ENCODE data around the gene ANO4.

ANO4 gene

GRCh38 chr12:100794441-100795173 is at the start of gene ANO4:
TSS of gene ANO4 (plus strand) at chr12:100794776. CDS start at chr12:100901786, 107,010 bp downstream.
- DNase-seq (ENCODE audit: low read depth), result peak; percentile 42

GRCh38 chr12:100745378-100746071 is 49.1 kb upstream of the ANO4 start:
- DNase-seq (ENCODE audit: low read depth), result no peak

GRCh38 chr12:100752841-100753240 is 41.7 kb upstream of the ANO4 start:
- no peak for DNase-seq (ENCODE audit: low read depth)

- DNase-seq (ENCODE audit: low read depth), result peak; percentile 12
These were observed 40.7 kb upstream of the ANO4 start for GRCh38 chr12:100753837-100754236.

- peak; percentile 12 for DNase-seq (ENCODE audit: low read depth)
These were observed 39.4 kb upstream of the ANO4 start for GRCh38 chr12:100755186-100755585.

- no peak for DNase-seq (ENCODE audit: low read depth)
These were observed 36.5 kb upstream of the ANO4 start for GRCh38 chr12:100758083-100758482.

- DNase-seq (ENCODE audit: low read depth), result no peak
These were observed 27.2 kb upstream of the ANO4 start for GRCh38 chr12:100767371-100767770.

GRCh38 chr12:100767950-100768349 is 26.6 kb upstream of the ANO4 start:
- DNase-seq (ENCODE audit: low read depth), result no peak

- DNase-seq (ENCODE audit: low read depth), result no peak
These were observed 15.5 kb upstream of the ANO4 start for GRCh38 chr12:100778967-100779590.

- peak; percentile 62 for DNase-seq (ENCODE audit: low read depth)
These were observed 5.4 kb upstream of the ANO4 start for GRCh38 chr12:100789146-100789545.

GRCh38 chr12:100789975-100790374 is 4.6 kb upstream of the ANO4 start:
- no peak for DNase-seq (ENCODE audit: low read depth)

GRCh38 chr12:100790552-100790951 is 4.0 kb upstream of the ANO4 start:
- no peak for DNase-seq (ENCODE audit: low read depth)

GRCh38 chr12:100793182-100793581 is 1.4 kb upstream of the ANO4 start:
- peak; percentile 65 for DNase-seq (ENCODE audit: low read depth)

- DNase-seq (ENCODE audit: low read depth), result no peak
These were observed 711 bp downstream of the ANO4 start for GRCh38 chr12:100795174-100795799.

- DNase-seq (ENCODE audit: low read depth), result no peak
These were observed 1.2 kb downstream of the ANO4 start for GRCh38 chr12:100795800-100796179.

GRCh38 chr12:100796621-100797020 is 2.0 kb downstream of the ANO4 start:
- DNase-seq (ENCODE audit: low read depth), result no peak

GRCh38 chr12:100797246-100797645 is 2.7 kb downstream of the ANO4 start:
- DNase-seq (ENCODE audit: low read depth), result no peak

- DNase-seq (ENCODE audit: low read depth), result no peak
These were observed 3.2 kb downstream of the ANO4 start for GRCh38 chr12:100797786-100798185.

- peak; percentile 68 for DNase-seq (ENCODE audit: low read depth)
These were observed 3.9 kb downstream of the ANO4 start for GRCh38 chr12:100798286-100799160.

GRCh38 chr12:100799770-100800169 is 5.2 kb downstream of the ANO4 start:
- DNase-seq (ENCODE audit: low read depth), result peak; percentile 45

GRCh38 chr12:100800723-100801122 is 6.1 kb downstream of the ANO4 start:
- no peak for DNase-seq (ENCODE audit: low read depth)

- no peak for DNase-seq (ENCODE audit: low read depth)
These were observed 6.7 kb downstream of the ANO4 start for GRCh38 chr12:100801320-100801719.

Measured in iris pigment epithelial cell (primary cell).